Effector memory CD8-positive, alpha-beta T cell (primary cell): Measurements from ENCODE around the gene RPS4Y1.
"Not testable (repeated sequence)": the region's sequence is repeated elsewhere in the genome, so short reads cannot be mapped to it uniquely, and the experiment has no call there.

ENCODE experiments used
- ATAC-seq: fragments of 150-1000 bp; cut with Tn5 transposase; replicated peaks from 2 replicates; pipeline ENCODE4 v1.10.0; 2021; ENCODE audit warnings: mild to moderate bottlenecking, moderate library complexity
- DNase-seq, 3 experiments: peaks; one replicate each; pipeline ENCODE4 v3.0.0; 2021
- H3K27ac Mint-ChIP-seq, 2 donors: one replicate each; pipeline ENCODE4 v1.8.0; 2022; ENCODE audit warnings: mild to moderate bottlenecking in 2 of 2, mixed read lengths in 2 of 2, moderate library complexity in 2 of 2
- H3K27me3 Mint-ChIP-seq, 2 donors: one replicate each; pipeline ENCODE4 v1.8.0; 2022; ENCODE audit warnings: mixed read lengths in 2 of 2
- H3K36me3 Mint-ChIP-seq: one replicate; pipeline ENCODE4 v1.8.0; 2022; ENCODE audit warnings: mild to moderate bottlenecking, moderate library complexity, mixed read lengths; ENCODE audit not compliant: insufficient read depth
- H3K4me1 Mint-ChIP-seq, 2 donors: one replicate each; pipeline ENCODE4 v1.8.0; 2022; ENCODE audit warnings: low read depth in 2 of 2, mixed read lengths in 2 of 2
- H3K4me3 Mint-ChIP-seq, 2 donors: one replicate each; pipeline ENCODE4 v1.8.0; 2022; ENCODE audit warnings: mild to moderate bottlenecking in 2 of 2, mixed read lengths in 2 of 2, moderate library complexity in 2 of 2
- H3K9me3 Mint-ChIP-seq, 2 donors: one replicate each; pipeline ENCODE4 v1.8.0; 2022; ENCODE audit warnings: mixed read lengths in 2 of 2
- total RNA-seq, 9 experiments: gene quantifications; one replicate each; lab custom pipeline; 2026; lab: John Stamatoyannopoulos, UW

RPS4Y1 gene
- total RNA-seq: 0.21 to 135 (median 109) reads per million in 9 experiments

DNA sequence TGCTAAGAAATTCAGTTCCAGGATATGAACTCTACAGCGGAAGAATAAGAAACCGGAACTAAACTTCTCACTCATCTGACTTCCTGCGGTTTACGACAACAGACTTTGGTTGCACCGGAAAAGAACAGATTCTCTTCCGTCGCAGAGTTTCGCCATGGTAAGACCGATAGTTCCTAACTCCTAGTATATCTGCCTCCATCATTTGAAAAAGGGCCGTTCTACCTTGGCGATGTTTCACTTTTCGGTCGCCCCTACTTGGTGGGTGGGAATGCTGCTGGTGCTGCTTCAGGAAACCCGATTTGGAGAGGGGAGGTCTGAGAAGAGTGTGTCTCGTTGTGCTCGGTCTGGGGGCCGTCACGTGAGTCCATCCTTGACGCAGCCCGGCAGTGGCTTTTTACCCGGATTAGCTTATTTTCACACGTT, at the start of gene RPS4Y1:
Gene RPS4Y1 (plus strand): TSS at position 132 of the 423 bp plus-strand sequence. CDS start 23 bp downstream, at position 155.
- H3K4me1 Mint-ChIP-seq: peaks cover 11 to 44% of the 10 kb centered on the region in 2 donors
- H3K9me3 Mint-ChIP-seq: peaks cover 0 to 2% of the 10 kb centered on the region in 2 donors
- peaks cover 0 to under 1% of the 10 kb centered on the region in 2 donors for H3K27me3 Mint-ChIP-seq
- H3K27ac Mint-ChIP-seq: peak within 1 kb of the TSS; percentile 89 to 96
- peak; percentile 41 to 72 (median 42) for DNase-seq
- peak; percentile 88 for ATAC-seq
- peaks cover 34% of the 10 kb centered on the region for H3K36me3 Mint-ChIP-seq
- H3K4me3 Mint-ChIP-seq: peak within 1 kb of the TSS; percentile 85 to 87

DNA sequence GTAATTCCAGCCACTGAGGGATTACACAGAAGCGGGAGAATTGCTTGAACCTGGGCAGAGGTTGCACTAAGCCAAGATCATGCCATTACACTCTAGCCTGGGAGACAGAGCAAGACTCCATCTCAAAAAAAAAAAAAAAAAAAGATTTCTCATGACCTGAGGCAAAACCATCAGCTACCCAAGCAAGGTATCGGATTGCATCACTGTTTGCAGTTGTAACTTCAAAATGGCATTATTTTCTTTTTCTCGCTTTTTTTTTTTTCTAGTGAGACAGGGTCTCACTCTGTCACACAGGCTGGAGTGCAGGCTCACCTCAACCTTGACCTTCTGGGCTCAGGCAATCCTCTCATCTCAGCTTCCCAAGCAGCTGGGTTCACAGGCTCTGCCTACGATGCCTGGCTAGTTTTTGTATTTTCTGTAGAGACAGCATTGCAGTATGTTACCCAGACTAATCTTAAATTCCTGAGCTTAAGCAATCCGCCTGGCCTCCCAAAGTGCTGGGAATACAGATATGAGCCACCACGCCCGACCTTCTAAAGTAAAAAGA, 44.4 kb upstream of the RPS4Y1 start:
- no peak for ATAC-seq
- Mint-ChIP-seq H3K27ac (no peak overlapping the region), H3K27me3 (peaks cover 13 to 27% of the 10 kb centered on the region in 2 donors), H3K4me1 (no peaks in the 10 kb centered on the region), H3K9me3 (no peaks in the 10 kb centered on the region), H3K36me3 (no peaks in the 10 kb centered on the region), H3K4me3 (no peak overlapping the region)
- DNase-seq: no peak

DNA sequence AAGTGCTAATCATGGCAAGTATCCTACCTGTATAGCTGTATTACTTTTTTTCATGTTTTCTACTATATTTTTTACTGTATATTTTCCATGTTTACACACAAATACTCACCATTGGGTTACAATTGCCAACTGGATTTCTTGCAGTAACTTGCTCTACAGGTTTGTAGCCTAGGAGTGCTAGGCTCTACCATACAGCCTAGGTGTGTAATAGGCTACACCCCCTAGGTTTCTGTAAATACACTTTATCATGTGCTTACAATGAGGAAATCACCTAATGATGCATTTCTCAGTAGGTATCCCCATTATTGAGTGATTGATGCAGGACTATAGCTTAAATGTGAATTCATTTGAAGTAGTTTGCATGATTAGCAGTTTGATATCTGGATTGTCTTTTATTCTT, 43.4 kb upstream of the RPS4Y1 start:
- no peak for ATAC-seq
- no peak for DNase-seq
- Mint-ChIP-seq H3K4me1 (peaks cover 0 to 2% of the 10 kb centered on the region in 2 donors), H3K36me3 (no peaks in the 10 kb centered on the region), H3K27ac (no peak overlapping the region), H3K27me3 (peaks cover 13 to 21% of the 10 kb centered on the region in 2 donors), H3K4me3 (no peak overlapping the region), H3K9me3 (no peaks in the 10 kb centered on the region)

DNA sequence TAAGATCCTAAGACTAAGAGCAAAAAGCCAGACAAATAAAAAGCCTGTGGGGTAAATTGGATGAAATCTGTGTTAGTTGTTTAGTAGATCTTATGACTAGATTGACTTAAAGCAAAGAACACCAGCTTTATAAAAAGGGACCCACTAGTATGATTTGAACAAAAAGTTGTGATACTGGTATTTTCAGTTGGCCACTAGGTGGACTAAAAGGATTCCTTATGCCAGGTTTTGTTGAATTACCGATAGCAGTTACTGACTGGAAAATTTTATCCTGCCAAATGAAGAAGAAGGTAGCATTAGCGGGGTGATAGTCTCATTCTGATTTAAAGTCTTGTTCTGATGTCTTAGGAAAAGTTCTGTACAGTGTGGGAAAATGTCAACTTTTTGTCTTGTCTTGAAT, 41.2 kb upstream of the RPS4Y1 start:
- no peak overlapping the region for H3K27ac Mint-ChIP-seq
- H3K4me1 Mint-ChIP-seq: peaks cover 0 to 2% of the 10 kb centered on the region in 2 donors
- DNase-seq (no peak), ATAC-seq (no peak)
- no peaks in the 10 kb centered on the region for H3K36me3 Mint-ChIP-seq
- H3K9me3 Mint-ChIP-seq: no peaks in the 10 kb centered on the region
- H3K4me3 Mint-ChIP-seq: no peak overlapping the region
- H3K27me3 Mint-ChIP-seq: peaks cover 27 to 28% of the 10 kb centered on the region in 2 donors

DNA sequence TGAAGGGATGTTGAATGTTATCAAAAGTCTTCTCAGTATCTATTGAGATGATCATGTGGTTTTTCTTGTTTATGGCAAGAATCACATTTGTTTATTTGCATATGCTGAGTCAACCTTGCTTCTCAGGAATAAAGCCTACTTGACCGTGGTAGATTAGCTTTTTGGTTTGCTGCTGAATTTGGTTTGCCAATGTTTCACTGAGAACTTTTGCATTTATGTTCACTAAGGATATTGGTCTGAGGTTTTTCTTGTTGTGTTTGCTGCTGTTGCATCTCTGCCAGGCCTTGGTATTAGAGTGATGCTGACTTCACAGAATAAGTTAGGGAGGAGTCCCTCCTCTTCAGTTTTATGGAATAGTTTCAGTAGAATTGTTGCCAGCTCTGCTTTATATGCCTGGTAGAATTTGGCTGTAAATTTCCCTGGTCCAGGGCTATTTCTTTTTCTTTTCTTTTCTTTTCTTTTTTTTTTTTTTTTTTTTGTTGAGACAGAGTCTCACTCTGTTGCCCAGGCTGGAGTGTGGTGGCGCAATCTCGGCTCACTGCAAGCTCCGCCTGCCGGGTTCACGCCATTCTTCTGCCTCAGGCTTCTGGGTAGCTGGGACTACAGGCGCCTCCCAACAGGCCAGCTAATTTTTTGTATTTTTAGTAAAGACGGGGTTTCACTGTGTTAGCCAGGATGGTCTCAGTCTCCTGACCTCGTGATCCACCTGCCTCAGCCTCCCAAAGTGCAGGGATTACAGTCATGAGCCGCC, 24.1 kb upstream of the RPS4Y1 start:
- not testable (repeated sequence) for H3K27ac Mint-ChIP-seq, H3K4me1 Mint-ChIP-seq, ATAC-seq, H3K9me3 Mint-ChIP-seq, H3K4me3 Mint-ChIP-seq, DNase-seq, H3K36me3 Mint-ChIP-seq
- peaks cover 20 to 57% of the 10 kb centered on the region in 2 donors for H3K27me3 Mint-ChIP-seq

DNA sequence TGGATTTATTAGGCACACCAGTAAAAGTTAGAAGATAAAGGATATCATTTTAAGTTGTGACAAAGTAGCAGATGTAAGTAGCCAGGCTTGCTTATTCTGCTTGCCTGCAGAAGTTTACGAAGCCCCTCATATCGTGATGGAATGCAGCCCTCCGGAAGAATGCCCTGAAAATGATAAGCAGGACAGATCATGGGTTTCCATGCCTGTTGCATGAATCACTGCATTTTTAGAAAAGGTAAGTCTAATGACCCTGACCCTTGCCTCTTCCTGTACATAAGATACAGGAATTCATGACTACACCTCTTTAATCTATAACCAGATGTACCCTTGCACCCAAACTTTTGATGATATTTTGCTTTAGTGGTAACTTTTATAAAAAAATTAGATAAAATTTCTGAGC, 16.9 kb upstream of the RPS4Y1 start:
- H3K36me3 Mint-ChIP-seq: no peaks in the 10 kb centered on the region
- H3K4me1 Mint-ChIP-seq: no peaks in the 10 kb centered on the region
- no peak for DNase-seq
- H3K27me3 Mint-ChIP-seq: peaks cover 17 to 65% of the 10 kb centered on the region in 2 donors
- no peak overlapping the region for H3K27ac Mint-ChIP-seq
- H3K9me3 Mint-ChIP-seq: no peaks in the 10 kb centered on the region
- no peak for ATAC-seq
- no peak overlapping the region for H3K4me3 Mint-ChIP-seq

DNA sequence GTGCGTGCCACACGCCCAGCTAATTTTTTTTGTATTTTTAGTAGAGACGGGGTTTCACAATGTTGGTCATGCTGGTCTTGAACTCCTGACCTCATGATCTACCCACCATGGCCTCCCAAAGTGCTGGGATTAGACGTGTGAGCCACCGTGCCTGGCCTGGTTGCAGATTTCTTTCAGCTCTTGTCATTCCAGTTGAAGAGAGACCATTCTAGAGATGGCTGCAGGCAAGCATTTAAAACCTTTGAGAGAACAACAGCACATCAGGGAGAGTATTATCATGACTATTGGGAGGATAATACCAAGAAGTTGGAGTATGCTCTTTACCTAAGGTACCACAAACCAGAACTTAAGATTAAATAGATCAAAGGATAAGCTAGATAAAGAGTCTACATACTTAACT, 12.9 kb upstream of the RPS4Y1 start:
- Mint-ChIP-seq H3K9me3 (no peaks in the 10 kb centered on the region), H3K4me3 (no peak overlapping the region), H3K36me3 (no peaks in the 10 kb centered on the region), H3K4me1 (no peaks in the 10 kb centered on the region), H3K27ac (no peak overlapping the region), H3K27me3 (peaks cover 28 to 78% of the 10 kb centered on the region in 2 donors)
- DNase-seq: no peak
- ATAC-seq: no peak

DNA sequence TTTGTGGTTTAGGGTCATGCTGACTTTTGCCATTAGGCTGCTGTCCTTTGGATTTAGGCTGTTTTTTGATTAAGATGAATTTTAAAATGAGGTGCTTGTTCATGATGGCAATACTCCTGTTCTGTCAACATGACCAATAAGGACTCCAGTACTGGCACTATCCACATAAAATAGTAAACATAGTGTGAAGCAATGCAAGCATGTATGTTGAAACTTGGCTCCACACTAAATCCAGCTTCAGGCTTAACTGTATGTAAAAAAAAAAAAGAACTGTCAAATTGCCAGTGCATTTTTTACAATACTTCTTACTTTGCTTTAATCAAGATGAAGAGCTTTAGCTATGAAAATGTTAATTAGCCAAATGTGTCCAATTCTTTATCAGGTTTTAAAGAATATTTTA, 6.2 kb upstream of the RPS4Y1 start:
- ATAC-seq: no peak
- no peaks in the 10 kb centered on the region for H3K4me1 Mint-ChIP-seq
- H3K27me3 Mint-ChIP-seq: peaks cover 36 to 38% of the 10 kb centered on the region in 2 donors

DNA sequence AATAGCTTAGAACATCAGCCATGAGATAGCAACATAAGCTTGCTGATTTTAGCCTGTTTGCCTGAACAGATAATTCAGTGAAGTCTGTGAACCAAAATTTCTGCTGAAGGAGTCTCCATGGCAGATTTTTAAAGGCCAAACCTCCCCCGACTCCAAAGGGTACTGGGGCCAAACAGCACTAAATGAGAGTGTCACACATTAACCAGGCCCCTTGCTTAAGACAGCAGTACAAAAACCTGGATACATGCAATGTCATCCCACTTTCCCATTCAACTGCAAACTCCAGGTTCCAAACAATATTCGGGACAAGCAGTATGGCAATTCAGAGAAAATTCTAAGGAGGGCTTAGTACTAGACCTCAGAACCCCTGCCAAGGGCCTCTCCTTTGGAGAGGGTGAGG, 4.3 kb upstream of the RPS4Y1 start:
- DNase-seq (no peak), ATAC-seq (no peak)
- Mint-ChIP-seq H3K27me3 (peaks cover 19 to 22% of the 10 kb centered on the region in 2 donors), H3K9me3 (peaks cover 0 to 2% of the 10 kb centered on the region in 2 donors), H3K4me3 (no peak overlapping the region), H3K4me1 (peaks cover 0 to 10% of the 10 kb centered on the region in 2 donors), H3K27ac (no peak overlapping the region), H3K36me3 (peaks cover 10% of the 10 kb centered on the region)

More for the DNA sequence above, 6.2 kb upstream of the RPS4Y1 start:
- Mint-ChIP-seq H3K4me3 (no peak overlapping the region), H3K9me3 (peaks cover 0 to 2% of the 10 kb centered on the region in 2 donors), H3K36me3 (peaks cover 4% of the 10 kb centered on the region), H3K27ac (no peak overlapping the region)
- DNase-seq: no peak

DNA sequence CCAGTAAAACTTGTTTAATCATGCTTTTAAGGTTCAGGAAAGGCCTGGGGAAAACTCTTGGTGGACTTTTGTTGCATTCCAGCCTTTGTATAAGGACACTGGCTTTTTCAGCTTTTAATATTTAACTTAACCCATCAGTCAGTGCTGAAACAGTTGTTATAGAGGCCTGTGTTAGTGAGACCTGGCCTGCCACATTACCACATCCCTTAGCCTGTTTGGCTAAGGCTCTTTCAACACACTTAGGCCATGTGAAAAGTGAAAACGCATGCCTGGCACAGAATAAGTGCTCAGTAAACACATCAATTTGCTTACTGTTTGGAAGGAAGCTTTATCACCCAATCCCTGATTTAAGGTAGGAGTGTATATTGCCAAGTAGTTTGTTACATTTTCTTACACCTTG, 3.5 kb upstream of the RPS4Y1 start:
- Mint-ChIP-seq H3K27me3 (peaks cover 17 to 19% of the 10 kb centered on the region in 2 donors), H3K4me3 (no peak overlapping the region), H3K36me3 (peaks cover 10% of the 10 kb centered on the region), H3K27ac (no peak overlapping the region), H3K4me1 (peaks cover under 1 to 17% of the 10 kb centered on the region in 2 donors), H3K9me3 (peaks cover 0 to 2% of the 10 kb centered on the region in 2 donors)
- ATAC-seq (no peak), DNase-seq (no peak)

DNA sequence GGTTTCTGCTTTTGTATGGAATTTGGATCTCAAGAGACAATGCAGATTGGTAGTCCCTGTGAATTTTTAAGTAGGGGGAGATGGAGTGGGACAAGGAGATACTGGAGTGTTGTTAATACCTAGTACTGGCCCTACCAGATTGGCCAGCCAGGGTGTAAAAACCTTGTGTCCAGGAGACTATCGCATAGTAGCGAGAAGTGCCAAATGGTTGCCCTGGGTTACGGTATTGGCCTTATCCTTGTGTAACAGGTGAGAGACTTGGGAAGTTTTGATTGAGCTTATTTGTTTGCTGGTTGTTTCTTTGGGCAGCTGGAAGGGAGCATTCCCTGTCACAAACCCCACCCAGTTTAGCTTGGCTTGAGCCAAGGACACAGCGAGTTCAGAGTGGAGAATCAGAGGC, 5.4 kb downstream of the RPS4Y1 start:
- H3K4me1 Mint-ChIP-seq: peaks cover 31 to 80% of the 10 kb centered on the region in 2 donors
- H3K27me3 Mint-ChIP-seq: no peaks in the 10 kb centered on the region
- H3K4me3 Mint-ChIP-seq: peak overlapping the region in 1 of 2 donors; percentile 59
- ATAC-seq (no peak), DNase-seq (no peak)
- H3K36me3 Mint-ChIP-seq: peaks cover 60% of the 10 kb centered on the region
- no peaks in the 10 kb centered on the region for H3K9me3 Mint-ChIP-seq
- peak overlapping the region in 1 of 2 donors; percentile 21 for H3K27ac Mint-ChIP-seq

DNA sequence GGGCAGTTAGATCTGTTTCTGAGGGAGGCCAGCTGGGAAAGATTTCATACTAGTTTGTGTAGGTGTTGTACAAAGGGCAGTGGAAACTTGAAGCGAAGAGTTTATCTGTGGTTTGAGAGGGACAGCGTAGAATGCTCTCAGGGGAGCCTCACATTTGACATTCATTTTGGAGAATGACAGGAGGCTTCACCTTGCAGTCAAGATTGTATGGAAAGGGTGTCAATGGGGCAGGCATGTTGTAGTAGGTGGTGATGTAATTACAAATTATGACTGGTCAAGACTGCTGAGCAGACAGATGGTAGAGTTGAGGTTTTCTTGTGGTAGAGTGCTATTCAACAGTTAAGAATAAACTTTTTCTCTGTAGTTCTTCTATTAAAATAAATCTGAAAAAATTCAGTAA, 7.0 kb downstream of the RPS4Y1 start:
- H3K27me3 Mint-ChIP-seq: no peaks in the 10 kb centered on the region
- peaks cover 29 to 78% of the 10 kb centered on the region in 2 donors for H3K4me1 Mint-ChIP-seq
- DNase-seq: no peak
- no peak for ATAC-seq
- H3K9me3 Mint-ChIP-seq: no peaks in the 10 kb centered on the region
- H3K4me3 Mint-ChIP-seq: no peak overlapping the region
- H3K36me3 Mint-ChIP-seq: peaks cover 56% of the 10 kb centered on the region
- H3K27ac Mint-ChIP-seq: peak overlapping the region in 1 of 2 donors; percentile 29

DNA sequence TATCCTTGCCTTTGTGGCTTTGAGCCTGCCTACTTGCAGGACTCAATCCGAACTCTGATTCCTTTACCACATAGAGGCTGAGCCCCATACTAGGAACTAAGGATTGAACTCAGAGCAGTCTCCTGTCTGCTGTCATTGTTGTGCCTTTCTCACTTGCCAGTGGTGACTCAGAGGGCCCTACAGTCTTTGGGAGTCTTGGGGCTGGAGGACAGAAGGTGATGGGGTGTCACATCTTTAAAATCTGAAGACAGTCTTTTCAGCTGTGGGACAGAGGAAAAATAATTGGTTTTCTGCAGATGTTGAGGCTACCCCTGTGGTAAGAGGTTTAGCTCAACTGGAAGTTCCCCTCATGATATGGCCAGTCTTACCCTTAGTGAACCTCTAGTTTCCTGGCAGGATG, 8.0 kb downstream of the RPS4Y1 start:
- no peak overlapping the region for H3K4me3 Mint-ChIP-seq
- no peak overlapping the region for H3K27ac Mint-ChIP-seq
- DNase-seq (no peak), ATAC-seq (no peak)
- H3K27me3 Mint-ChIP-seq: no peaks in the 10 kb centered on the region
- H3K4me1 Mint-ChIP-seq: peaks cover 23 to 71% of the 10 kb centered on the region in 2 donors
- H3K36me3 Mint-ChIP-seq: peaks cover 63% of the 10 kb centered on the region
- no peaks in the 10 kb centered on the region for H3K9me3 Mint-ChIP-seq
